GM19324 (cell line): Measurements from ENCODE around the gene CFAP74.
A peak's percentile ranks its signal among the peaks of the same experiment; 100 is the strongest.

ENCODE experiments used
- ATAC-seq: cut with Tn5 transposase; IDR thresholded peaks from one replicate; pipeline ENCODE4 v1.9.1; 2021; ENCODE audit warnings: mild to moderate bottlenecking, moderate library complexity; ENCODE audit not compliant: unreplicated experiment, low FRiP score

The CFAP74 gene

DNA sequence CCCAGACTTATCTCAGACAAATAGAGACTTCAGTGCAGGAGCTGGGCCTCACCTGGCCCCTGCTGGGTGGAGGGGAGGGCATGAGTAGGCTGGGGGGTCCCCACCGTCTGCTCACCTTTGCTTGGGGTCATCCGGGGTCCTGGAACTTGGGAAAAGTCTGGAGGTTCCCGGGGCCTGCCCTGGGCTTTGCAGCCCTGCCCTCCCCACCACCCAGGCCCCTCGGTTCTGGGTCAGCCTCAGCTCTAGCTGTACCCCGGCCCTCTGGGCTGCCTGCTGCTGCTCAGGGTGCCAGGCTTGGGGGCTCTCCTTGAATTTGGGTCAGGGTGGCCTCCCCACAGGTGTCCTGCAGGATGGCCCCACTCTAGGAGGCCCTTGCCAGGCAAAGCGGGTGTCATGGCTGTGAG lies 82.1 kb downstream of the CFAP74 start:
- ATAC-seq = no peak

DNA sequence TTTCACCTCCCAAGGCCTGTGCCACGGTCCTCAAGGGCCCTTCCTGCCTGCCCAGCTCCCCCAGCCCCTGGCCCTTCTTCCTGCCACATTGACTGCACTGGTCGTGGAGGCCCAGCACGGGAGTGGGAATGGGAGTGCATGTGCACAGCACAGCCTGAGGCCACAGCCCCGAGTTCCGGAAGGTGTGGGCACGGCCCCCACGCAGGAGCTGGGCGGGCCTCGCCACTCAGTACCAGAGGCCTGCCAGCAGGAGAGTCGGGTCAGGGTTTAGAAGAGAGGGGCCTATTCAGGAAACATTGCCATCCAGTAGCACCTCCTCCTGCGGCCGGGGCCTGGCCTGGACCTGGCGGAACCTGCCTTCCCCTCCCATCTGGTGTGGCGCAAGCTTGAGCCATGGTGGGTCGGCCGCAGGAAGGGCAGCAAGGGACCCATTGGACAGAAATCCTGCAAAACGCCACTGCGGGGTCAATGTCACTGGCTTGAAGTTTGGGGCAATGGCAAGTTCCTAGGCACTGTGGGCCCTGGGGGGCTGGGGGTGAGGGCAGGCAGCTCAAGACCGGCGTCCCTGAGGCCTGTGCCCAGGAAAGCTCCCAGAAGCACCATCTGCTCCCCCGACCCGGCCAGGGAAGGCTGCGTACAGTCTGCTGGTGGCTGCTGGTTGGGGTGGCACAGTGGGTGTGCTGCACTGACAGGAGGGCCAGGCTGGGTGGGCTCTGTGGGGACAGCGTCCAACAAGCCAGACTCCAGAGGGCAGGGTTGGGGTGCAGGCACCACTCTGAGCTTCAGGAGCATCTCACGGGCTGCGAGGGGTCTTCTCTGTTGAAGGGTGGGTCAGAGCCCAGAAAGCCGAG lies 82.8 kb downstream of the CFAP74 start:
- ATAC-seq = no peak

GRCh38 chr1:1920057-1920607 lies 83.5 kb downstream of the CFAP74 start:
- ATAC-seq = no peak

DNA sequence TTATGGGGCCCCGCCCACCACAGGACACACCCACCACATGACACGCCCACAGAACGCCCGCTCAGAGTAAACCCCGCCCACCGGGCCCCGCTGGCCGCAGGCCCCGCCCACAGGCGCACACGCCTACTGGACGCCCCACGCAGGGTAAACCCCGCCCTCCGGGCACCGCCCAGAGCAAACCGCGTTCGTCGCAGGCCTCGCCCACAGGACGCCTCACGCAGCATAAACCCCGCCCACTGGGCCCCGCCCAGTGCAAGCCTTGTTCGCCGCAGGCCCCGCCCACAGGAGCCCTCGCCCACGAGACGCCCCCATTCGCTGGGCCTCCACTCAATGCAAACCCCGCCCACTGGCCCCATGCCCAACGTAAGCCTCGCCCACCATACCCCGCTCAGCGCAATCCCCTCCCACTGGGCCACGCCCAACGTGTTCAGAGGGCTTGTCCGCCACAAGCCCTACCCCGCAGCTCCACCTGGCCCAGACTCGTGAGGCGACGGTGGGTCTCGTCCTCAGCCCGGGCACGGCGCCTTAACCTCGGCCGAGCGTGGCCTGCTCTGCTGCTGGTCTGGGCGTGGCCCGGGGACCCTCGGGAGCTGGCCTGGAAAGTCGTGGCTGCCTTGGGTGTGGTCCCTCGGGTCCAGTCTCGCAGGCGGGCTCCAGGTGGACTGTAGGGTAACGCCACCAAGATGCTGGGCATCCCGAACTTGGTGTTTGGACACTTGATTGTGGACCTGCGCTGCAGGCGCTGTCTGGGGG lies 84.1 kb downstream of the CFAP74 start:
- ATAC-seq = peak; percentile 79

DNA sequence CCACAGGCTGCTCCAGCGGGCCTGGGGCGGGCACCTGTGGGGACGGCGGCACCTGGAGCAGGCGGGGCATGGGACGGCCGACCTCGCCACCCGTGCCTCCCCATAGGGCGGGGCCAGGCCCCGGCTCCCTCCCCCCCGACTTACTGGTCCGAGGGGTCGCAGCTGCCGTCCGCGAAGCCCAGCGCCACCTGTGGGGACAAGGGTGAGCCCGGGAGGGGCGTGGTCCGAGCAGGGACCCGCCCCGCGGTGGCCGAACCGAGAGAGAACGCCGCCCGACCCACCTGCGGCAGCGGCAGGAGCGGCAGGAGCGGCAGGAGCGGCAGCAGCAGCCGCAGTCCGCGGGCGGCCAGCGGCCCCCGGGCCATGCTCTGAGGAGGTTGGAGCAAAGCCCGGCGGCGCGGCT lies 84.7 kb downstream of the CFAP74 start, which contains the start of gene TMEM52:
Gene TMEM52 (minus strand): TSS at position 379 of the 403 bp plus-strand sequence. CDS start 14 bp downstream, at position 365.
- peak; percentile 20 for ATAC-seq

DNA sequence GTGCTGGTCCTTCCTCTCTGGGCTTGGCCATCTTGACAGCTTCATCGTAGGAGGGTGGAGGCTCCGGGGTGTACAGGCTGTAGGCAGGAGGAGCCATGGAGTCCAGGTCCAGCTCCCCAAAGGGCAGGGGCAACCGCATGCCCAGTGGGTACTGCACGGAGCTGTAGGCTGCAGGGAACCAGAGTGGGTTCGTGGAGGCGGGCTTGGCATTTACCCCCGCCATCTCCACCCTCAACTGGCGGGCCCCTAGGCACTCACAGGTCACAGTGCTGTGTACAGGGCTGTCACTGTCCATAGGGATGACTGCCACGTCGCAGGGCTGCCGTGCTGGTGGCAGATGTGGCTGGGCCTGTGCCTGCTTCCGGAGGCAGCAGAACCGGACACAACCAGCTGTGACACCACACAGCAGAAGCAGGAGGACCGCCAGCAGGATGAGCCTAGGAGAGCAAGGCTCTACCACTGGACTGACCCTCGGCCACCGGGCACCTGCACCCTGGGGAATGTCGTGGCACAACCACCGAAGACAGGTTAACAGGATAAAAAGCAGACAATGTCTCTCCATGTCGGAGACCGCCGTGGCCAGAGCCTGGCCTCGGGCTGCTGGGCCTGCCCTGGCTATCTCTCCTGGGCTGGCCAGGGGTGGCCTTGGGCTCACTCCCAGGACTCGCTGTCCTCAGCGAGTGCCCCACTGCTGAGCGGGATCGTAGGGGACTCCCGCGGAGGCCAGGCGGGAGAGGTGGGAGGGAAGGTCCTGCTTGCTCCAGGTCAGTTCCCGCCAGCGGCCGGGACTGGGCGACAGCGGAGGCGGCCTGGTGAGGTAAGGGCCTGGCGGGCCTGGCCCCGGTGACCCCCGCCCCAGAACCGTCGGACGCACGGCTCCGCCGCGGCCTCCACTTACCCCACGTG lies 85.3 kb downstream of the CFAP74 start:
- ATAC-seq = no peak

DNA sequence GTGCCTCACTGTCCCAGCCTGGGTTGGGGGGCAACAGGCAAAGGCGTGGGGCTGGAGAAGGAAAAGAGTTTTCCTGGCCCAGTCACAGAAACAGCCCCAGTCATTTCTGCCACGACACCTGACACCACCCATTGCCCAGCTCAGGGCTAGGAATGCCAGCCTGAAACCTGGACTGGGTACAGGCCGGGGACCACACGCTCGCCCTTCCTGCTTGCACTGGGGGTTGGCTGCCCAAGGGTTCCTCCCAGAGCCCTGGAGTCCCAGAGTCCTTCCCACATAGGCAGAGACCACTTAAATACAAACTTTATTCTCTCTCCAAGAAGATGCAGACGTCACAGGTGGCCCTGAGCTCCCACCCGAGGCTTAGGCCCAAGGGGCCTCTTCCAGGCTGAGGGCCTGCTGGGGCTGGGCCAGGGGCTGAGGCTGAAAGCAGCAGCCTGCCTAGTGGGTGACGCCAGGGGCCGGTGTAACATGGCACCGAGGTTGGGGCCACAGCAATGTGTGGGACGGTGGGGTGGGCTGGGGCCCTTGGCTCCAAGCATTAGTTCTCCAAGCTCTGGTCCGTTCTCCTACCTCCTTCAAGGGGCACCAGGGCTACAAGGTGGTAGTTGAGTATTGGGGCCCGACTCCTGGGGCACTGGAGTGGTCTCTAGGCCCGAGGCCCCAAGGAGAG lies 86.1 kb downstream of the CFAP74 start:
- no peak for ATAC-seq

DNA sequence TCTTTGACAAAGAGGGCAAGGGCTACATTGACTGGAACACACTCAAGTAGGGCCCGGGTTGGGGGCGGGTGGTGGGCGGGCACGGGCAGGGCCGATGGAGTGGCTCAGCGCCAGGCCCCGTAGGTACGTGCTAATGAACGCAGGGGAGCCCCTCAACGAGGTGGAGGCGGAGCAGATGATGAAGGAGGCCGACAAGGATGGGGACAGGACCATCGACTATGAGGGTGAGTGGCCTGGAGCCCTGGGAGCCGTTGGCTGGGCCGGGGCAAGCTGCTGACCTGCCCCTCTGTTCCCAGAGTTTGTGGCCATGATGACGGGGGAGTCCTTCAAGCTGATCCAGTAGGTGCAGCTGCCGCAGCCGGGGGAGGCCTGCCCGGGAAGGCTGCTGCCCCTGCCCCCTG lies 86.7 kb downstream of the CFAP74 start:
- ATAC-seq = no peak

DNA sequence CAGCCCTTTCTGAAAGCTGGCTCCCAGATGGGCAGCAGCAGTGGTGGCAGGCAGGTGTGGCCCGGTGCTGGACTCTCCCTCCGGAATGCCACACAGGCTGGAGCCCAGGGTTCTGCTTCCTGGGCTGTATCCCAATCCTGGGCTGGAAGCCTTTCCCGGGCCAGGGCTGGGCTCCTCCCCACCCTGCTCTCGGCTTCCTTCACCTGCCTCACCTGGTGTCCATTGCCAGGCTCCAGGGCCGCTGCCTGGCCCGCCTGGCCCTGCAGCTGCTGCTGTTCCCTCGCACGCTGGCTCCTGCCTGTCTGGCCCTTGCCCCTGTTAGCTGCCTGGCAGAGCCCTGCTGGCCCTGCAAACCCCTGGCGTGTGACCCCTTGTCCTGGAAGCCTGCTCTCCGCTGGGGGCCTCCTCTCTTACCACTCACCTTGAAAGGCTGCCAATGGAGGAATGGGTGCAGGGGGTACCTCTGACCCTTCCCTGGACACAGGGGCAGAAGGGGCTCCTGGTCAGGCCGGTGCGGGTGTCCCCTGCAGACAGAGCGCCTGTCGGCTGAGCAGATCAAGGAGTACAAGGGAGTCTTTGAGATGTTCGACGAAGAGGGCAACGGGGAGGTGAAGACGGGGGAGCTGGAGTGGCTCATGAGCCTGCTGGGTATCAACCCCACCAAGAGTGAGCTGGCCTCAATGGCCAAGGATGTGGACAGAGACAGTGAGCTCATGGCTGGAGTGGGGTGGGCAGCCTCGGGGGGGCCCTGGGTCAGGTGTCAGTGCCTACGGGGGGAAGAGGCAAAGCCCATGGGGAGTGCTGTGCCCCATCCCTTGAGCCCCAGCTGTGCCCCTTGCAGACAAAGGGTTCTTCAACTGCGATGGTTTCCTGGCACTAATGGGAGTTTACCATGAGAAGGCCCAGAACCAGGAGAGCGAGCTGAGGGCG lies 87.4 kb downstream of the CFAP74 start:
- no peak for ATAC-seq

GRCh38 chr1:1914971-1915692 lies 88.5 kb downstream of the CFAP74 start, which contains the start of gene CALML6:
Gene CALML6 (plus strand): TSS chr1:1915260. CDS start chr1:1915281, 21 bp downstream.
- no peak for ATAC-seq

GRCh38 chr1:1914101-1914970 lies 89.2 kb downstream of the CFAP74 start:
- no peak for ATAC-seq

DNA sequence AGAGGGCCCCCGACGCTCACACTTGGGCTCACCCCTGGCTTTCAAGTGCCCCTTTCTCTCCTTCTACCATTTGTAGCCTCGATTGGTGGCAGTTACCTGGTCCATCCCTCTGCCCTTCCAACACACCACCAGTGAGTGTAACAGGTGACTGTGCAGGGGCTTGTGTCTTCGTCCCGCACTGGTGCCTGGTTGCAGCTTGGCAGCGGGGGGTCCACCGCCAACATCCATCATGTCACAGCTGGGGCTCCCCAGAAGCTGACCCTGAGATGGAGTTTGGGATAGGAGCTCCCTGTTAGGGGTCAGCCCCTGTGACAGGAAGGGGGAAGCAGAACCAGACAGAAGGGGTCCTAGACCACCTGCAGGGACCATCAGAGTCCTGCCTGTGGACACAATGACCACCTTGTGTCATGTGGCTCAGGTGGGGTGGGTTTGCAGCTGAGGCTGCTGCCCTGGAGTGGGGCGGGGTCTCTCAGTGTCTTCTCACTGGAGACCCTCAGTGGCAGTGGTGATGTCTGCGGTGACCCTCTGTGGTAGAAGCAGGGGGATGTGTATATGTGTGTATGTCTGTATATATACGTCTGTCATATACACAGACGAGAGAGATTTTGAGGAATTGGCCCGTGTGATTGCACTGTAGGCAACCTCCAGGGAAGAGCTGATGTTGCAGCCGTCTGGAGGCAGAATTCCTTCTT lies 92.1 kb downstream of the CFAP74 start:
- ATAC-seq = no peak

DNA sequence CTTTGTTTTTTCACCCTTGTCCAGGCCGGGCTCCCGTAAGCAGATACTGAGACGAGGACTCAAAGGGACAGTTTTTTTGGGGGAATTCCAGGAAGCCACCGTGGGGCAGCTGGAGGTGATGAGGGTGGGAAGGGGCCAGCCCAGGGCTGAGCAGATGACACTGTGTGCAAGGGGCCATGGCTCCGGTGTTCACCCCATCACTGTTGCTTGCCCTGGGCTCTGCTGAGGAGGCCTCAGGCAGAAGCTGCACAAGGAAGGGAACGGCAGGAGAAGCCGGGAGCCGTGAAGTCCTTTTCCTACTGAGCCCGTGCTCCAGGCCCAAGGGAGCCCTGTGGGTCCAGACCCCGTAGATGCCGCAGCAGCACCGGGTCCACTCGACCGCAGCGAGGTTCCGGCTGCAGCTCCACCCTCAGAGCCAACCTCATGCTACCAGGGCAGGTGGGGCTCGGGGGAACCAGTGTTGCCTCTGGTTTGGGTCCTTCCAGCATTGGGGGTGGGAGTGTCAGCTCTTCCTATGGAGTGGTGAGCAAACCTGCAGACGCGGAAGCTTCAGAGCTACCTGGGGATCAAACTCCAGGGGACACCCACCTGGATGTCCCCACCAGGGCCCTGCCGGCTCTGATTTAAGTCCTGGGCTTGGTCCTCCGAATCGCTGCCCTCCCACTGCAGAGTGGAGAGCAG lies 92.8 kb downstream of the CFAP74 start:
- no peak for ATAC-seq

DNA sequence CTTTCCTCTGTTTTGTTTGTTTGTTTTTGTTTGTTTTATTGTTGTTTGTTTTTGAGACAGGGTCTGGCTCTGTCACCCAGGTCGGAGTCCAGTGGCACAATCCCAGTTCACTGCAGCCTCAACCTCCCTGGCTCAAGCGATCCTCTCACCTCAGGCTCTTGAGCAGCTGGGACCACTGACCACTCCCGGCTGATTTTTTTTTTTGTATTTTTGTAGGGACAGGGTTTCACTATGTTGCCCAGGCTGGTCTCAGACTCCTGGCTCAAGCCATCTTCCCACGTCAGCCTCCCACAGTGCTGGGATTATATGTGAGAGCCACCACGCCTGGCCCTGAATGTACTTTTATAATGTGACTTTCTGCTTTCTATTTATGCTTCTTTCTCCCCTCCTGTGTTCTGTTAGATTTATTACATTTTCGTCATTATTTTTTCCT lies 93.5 kb downstream of the CFAP74 start:
- no peak for ATAC-seq

- ATAC-seq = no peak
Observed at GRCh38 chr1:1908506-1908791, 95.1 kb downstream of the CFAP74 start.

DNA sequence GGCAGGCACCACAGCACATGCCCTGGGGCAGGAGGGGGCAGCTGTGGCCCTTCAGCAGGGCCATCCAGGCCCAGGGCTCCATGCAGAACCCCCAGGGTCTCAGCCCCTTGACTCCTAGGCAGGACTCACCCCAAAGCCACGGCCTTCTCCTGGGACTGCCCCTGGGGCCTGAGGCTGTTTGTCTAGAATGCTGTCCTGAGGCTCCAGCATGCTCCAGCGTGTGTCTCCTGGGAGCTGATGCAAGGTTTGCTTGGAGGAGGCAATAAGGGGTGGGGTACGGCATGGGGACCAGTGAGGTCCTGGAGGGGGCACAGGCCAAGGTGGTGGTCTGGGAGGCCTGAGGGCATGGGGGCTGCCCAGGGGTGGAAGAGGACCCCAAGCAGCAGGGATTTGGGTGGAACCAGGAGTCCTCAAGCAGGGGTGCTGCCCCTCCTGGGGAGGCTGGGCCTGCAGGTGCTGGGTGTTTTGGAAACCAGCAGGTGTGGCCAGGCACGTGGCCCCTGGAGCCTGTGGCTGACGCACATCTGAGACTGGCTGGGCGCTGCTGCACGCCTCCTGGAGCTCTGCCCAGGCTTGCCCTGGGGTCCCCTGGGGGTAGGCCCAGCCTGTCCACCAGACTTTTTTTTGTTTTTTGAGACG lies 96.4 kb downstream of the CFAP74 start:
- ATAC-seq = no peak
